HCEC 1CT (cell line): ENCODE measurements around the gene TPRKB.
"Not testable (repeated sequence)": the region's sequence is repeated elsewhere in the genome, so short reads cannot be mapped to it uniquely, and the experiment has no call there.

Source experiments
- DNase-seq: peaks from one replicate; pipeline ENCODE4 v3.0.0-alpha.2; 2017

Gene TPRKB

DNA sequence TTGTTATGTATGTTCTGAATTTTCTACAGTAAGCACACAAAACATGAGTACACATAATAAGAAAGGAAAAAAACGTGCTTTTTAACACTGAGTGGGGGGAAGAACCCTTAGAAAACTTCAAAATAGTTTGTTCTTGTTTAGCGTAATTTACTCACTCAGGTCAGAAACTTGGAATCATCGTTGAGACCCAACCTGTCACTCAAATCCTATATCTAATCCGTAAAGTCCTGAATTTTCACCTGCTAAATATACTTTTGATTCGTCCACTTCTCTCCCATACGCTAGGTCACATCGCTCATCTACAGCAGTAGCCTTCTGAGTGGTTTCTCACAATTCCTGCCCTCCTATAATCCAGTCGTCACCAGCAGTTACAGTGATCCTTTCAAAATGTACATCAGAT is 767 bp downstream of the TPRKB start:
- no peak for DNase-seq

DNA sequence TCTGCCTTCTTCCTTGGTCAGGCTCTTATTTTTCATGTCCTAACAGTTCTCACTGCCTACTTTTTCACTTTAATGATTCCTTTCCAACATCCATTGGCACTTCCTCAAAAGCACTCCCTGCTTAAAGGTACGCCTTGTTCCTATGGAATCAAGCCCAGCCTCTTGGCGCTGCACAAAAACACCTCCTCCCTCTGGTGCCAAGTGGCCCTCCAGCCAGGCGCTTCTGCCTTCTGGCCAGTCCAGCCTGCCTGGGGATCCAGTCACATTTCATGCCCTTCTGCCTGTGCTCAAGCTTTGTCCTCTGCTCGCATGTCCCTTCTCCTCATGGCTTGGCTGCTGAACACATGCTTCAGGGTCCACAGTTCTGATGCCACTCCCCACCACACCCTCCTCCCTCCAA is 6.3 kb downstream of the TPRKB start:
- no peak for DNase-seq

- DNase-seq = no peak
Observed at GRCh38 chr2:73728711-73729110, 8.4 kb downstream of the TPRKB start.

GRCh38 chr2:73728043-73728442 is 9.1 kb downstream of the TPRKB start:
- no peak for DNase-seq

GRCh38 chr2:73726657-73727056 is 10.5 kb downstream of the TPRKB start:
- not testable (repeated sequence) for DNase-seq

- no peak for DNase-seq
Observed at GRCh38 chr2:73718851-73719621, 18.1 kb downstream of the TPRKB start.

- no peak for DNase-seq
Observed at GRCh38 chr2:73718421-73718820, 18.7 kb downstream of the TPRKB start.

GRCh38 chr2:73717695-73718094 is 19.4 kb downstream of the TPRKB start:
- DNase-seq = not testable (repeated sequence)

DNA sequence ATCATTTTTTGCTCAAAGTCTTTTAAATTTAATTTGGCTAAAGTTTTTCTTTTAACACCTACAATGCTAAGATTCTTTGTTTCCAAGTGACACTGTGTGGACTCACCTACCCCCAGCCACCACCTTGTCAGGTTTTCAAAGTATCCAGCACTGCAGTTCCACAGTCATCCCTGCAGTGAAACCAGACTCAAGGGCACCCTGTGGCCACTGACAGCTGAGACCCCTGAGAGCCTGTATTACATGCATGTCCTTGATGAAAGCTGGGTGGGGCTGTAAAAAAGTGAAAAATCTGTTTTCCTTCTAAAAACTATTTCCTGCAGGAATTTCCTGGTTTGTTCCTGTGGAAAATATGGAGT is 19.9 kb downstream of the TPRKB start:
- DNase-seq = no peak

GRCh38 chr2:73716543-73717250 is 20.4 kb downstream of the TPRKB start:
- peak; percentile 49 for DNase-seq

GRCh38 chr2:73714091-73714490 is 23.1 kb downstream of the TPRKB start:
- no peak for DNase-seq

GRCh38 chr2:73708527-73708926 is 28.6 kb downstream of the TPRKB start:
- DNase-seq = no peak

- no peak for DNase-seq
Observed at GRCh38 chr2:73707636-73708035, 29.5 kb downstream of the TPRKB start.

DNA sequence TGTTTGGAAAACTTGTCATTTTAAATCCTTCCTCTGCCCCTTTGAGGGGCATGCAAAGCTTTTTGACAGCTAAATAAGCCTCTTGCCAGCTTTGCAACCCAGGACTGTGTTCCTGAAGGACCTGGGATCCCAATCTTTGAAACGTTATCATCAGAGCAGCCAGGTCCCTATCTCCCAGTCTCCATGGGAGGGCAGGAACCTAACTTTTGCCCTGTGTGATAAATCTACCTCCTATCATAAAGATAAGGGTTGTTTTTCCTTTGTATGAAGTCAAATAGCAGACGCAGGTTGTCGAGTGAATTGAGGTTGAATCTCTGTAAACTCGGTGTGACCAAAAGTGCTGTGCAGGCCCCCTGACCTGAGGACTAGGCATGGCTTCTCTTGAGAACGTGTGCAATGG is 30.1 kb downstream of the TPRKB start:
- no peak for DNase-seq

- DNase-seq = no peak
Observed at GRCh38 chr2:73705091-73705490, 32.1 kb downstream of the TPRKB start.

DNA sequence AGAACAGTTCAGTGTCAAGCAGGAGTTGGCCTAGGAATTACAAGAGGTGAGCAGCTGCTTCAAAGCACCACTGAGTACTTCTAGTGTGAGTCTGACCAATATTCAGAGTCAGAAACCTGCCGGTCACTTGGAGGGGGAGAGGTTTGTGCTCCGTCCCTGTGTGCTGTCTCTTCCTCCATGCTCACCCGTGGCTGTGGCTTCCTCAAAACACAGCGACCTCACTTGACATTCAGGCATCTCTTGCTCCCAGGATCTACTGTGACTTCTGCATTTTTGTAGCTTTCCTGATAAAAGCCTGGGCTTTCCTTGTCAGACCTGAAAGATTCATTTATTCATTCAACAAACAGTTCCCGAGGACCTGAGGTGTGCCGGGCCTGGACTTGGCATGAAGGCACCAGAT is 32.9 kb downstream of the TPRKB start:
- no peak for DNase-seq

- no peak for DNase-seq
Observed at GRCh38 chr2:73703675-73704074, 33.5 kb downstream of the TPRKB start.

DNA sequence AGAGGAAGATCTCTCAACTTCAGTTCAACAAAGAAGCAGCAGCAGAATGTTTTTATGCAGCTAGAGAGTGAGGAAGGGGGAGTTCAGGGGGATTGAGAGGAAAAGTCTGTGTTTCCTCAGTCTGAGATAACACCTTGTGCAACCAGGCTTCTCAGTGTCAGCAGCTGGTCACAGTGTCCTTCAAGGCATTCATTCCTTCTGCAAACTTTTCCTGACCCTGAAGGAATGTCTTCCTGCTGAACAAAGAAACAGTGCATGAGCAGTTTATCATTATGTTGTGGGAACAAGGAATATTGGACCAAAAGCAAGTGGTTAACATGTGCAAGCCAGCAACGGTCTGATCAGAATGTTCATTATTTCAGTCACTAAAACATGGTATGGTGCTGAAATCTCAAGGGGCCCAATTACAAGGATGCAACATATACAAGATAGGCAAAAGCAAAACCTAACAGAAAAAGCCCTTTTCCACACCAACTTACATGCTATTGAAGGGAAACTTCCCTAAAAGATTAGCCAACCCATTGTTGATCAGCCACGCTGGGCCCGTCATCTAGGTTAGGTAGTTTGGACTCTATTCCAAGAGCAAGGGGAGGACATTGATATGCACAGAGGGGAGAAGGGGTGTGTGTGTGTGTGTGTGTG is 34.2 kb downstream of the TPRKB start:
- DNase-seq = not testable (repeated sequence)

DNA sequence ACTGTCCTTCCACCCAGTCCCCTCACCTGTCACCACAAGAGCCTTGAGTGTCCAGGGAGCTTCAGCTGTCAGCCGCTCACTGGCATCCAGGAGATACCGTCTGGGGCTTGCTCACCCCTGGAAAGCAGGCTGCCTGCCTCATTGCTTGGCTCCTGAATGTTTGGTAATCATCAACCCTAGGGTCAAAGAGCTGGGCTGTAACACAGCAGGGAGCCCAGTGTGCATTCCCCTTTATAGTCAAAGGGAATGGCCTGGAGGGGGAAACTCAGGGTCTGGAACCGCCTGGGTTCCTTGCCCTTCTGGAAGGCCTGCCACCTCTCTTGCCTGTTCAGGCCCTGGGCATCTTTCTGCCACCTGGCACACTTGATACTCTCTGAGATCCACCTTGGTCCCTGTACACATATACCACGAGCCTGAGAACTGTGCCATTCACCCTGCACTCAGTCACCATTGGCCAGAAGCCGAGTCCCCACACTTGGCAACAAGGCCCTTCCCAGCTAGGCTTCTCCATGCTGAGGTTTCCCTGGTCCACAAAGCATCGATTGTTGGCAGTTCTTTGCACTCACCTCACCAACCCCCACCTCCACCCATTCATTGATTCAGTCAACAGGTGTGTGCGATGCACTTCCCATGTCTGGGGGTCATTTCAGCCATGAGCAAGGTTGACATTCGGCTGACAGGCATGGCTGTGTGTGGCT is 35.0 kb downstream of the TPRKB start:
- no peak for DNase-seq

- not testable (repeated sequence) for DNase-seq
Observed at GRCh38 chr2:73701448-73701765, 35.7 kb downstream of the TPRKB start.

GRCh38 chr2:73700661-73701447 is 36.3 kb downstream of the TPRKB start:
- DNase-seq = no peak

DNA sequence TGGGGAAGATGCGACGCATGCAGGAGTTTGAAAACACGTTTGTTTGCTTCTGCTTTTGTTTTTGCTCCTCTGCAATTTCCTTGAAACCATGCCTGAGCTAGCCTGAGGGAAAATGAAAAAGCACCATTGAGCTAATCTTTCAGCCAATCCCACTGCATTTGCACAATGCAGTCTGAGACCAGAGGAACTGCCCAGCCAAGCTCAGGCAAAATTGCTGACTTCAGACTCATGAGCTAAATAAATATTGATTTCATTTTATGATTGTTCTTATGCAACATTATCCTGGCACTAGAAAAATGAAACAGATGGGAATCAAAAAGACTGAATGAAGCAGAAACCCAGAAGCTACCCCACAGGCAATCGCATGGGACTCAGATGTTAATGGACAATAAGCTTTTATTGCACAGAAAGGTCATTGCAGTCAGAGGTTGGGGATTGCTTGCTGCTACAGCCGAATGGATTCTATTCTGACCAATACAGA is 37.0 kb downstream of the TPRKB start:
- no peak for DNase-seq

DNA sequence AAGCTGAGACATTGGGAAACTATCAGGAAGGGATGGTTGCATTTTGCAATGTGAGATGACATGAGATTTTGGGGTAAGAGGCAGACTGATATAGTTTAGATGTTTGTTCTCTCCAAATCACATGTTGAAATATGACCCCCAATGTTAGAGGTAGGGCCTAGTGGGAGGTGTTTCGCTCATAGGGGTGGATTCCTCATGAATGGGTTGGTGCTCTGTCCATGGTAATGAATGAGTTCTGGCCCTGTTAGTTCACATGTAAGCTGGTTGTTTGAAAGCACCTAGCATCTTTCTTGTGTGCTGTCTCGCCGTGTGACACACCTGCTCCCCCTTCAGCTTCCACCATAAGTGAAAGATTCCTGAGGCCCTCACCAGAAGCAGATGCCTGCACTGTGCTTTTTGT is 37.7 kb downstream of the TPRKB start:
- DNase-seq = no peak
